Measurements from ENCODE around the gene KRTAP22-1.

- TF ChIP-seq CTCF (IDR thresholded peaks at IDR 0.05) (no peak), POLR2A (IDR thresholded peaks at IDR 0.05) (no peak)
Observed at GRCh38 chr21:30605968-30606367, 5.1 kb downstream of the KRTAP22-1 start.
